Heart right ventricle (tissue), 16 donors: ENCODE measurements around the gene GFOD1. TPM values are rescaled to one million over a fixed set of nuclear protein-coding genes. Genes with fewer than 3 reads are reported as not detected.

Experiments
- ATAC-seq, 8 donors: fragments of 200-7000 bp; cut with Tn5 transposase; one replicate each; pipeline ENCODE4 v1.9.1; 2020; ENCODE audit warnings: mild to moderate bottlenecking in 8 of 8, moderate library complexity in 8 of 8, moderate number of reproducible peaks in 1 of 8
- DNase-seq, 2 donors: peaks; one replicate each; pipeline ENCODE4 v3.0.0-alpha.2; 2020
- H3K27ac ChIP-seq, 10 donors: fragments of 200-600 bp; sonication (generic) in 2 of 10; one replicate each; pipeline versions ENCODE4 v1.5.0 to v1.8.0; 2020 to 2022; ENCODE audit warnings: mild to moderate bottlenecking in 3 of 10
- H3K27me3 ChIP-seq, 7 donors: fragments of 200-600 bp; one replicate each; pipeline ENCODE4 v1.8.0; 2021 to 2022; ENCODE audit warnings: mild to moderate bottlenecking in 2 of 7
- H3K36me3 ChIP-seq, 9 donors: fragments of 200-600 bp; sonication (generic) in 1 of 9; one replicate each; pipeline versions ENCODE4 v1.5.0 to v1.8.0; 2020 to 2022; ENCODE audit warnings: mild to moderate bottlenecking in 2 of 9
- H3K4me1 ChIP-seq, 9 donors: fragments of 200-600 bp; sonication (generic) in 1 of 9; one replicate each; pipeline versions ENCODE4 v1.5.0 to v1.8.0; 2020 to 2022; ENCODE audit warnings: mild to moderate bottlenecking in 4 of 9
- H3K4me3 ChIP-seq, 10 donors: fragments of 200-600 bp; sonication (generic) in 2 of 10; one replicate each; pipeline versions ENCODE4 v1.5.0 to v1.8.0; 2020 to 2022; ENCODE audit warnings: mild to moderate bottlenecking in 7 of 10, moderate library complexity in 2 of 10
- H3K9me3 ChIP-seq, 11 donors: fragments of 200-600 bp in 10 of 11; sonication (generic) in 2 of 11; one replicate each; pipeline versions ENCODE4 v1.5.0 to v1.8.0; 2013 to 2022; ENCODE audit warnings: mild to moderate bottlenecking in 2 of 11, control low read depth in 1 of 11, moderate library complexity in 1 of 11
- WGBS, 2 donors: extraction: QIAGEN DNeasy Blood & Tissue Kit; methylation state at CpG; one replicate each; pipeline ENCODE4 v1.1.7; 2013; ENCODE audit warnings: inconsistent platforms in 1 of 2; 5-methylcytosine and 5-hydroxymethylcytosine counted together
- intact Hi-C, 10 donors: fragments of 100-400 bp; cut with DNase I; formaldehyde crosslinking; loops; one replicate each; pipeline versions ENCODE4 v1.11.1 to v1.14.2; 2022
- polyA plus RNA-seq, 2 donors: library from polyadenylated mRNA; stranded (reverse); fragments of 200-250 nt; gene quantifications; one replicate each; pipeline ENCODE4 v1.2.3, GENCODE V29; 2013
- total RNA-seq, 10 donors: library from RNA; stranded (reverse); fragmentation: NEBNext Ultra II Directional in 3 of 10; extraction: Animal tissue kit (Norgen Biotek cat#: 25700) in 3 of 10; gene quantifications; one replicate each; pipeline versions ENCODE4 v1.2.1 to v1.2.4, GENCODE V29; 2021 to 2023
- TF ChIP-seq, protein P1 (sequence below), 9 donors: fragments of 200-600 bp; sonication (generic) in 2 of 9; IDR thresholded peaks; one replicate each; pipeline versions ENCODE4 v1.5.0 to v1.8.0; 2021 to 2022; ENCODE audit warnings: antibody characterized with exemption in 9 of 9, mild to moderate bottlenecking in 5 of 9, moderate library complexity in 1 of 9
- donor health status: Arrhythmogenic right ventricular cardiomyopathy.
- donor health status: ischemic (EF 13 %, LVEDD 7.1; RV severe dilation, severe dysfunction).
- donor health status: healthy with polysubstance abuse.
- donor health status: DM: no; HTN: yes; CAD: no.
- donor health status: DM: no; HTN: no; CAD: no.
- donor health status: ischemic (EF 25% LVEDD 6.9; RV normal size, moderate dysfunction).
- donor health status: ischemic (EF 25% LVEDD 5.7; RV mildly dilated, moderate dysfunction).
- donor health status: healthy.
- donor health status: DM: yes; HTN: yes; CAD: no.
- donor health status: Ischemic cardiomyopathy.
- donor health status: ischemic (EF 35%, LVEDD 5.7; RV mildly dilated, moderate dysfunction).
- donor health status: nonischemic (EF 11% LVEDD 7.7; RV severe dilation, severe dysfunction).
- donor health status: DM: yes; HTN: yes; CAD: no.
- donor health status: PGD.
- donor health status: ischemic (EF 29% LVEDD 5.4; RV normal size, mild dysfunction).
- donor health status: nonischemic (EF 23%, LVEDD 6.1; RV moderate dilation, normal function).

The GFOD1 gene
- total and polyA plus RNA-seq, 12 donors = 13.8 to 96.5 (median 37.0) TPM

GRCh38 chr6:13479971-13480434 is 7.4 kb downstream of the GFOD1 start:
- intact Hi-C loops = loop anchor here in 3 of 10 donors (2.0 to 10.0 kb wide), 3 partner anchors 55 to 143 kb away; partner anchors contain the start of gene SIRT5 (in 2 of the 3)
- H3K9me3 ChIP-seq = no peaks in the 10 kb centered on the region
- ATAC-seq = peak in 3 of 8 donors; percentile 15 to 84 (median 65)
- TF ChIP-seq, protein P1, sequence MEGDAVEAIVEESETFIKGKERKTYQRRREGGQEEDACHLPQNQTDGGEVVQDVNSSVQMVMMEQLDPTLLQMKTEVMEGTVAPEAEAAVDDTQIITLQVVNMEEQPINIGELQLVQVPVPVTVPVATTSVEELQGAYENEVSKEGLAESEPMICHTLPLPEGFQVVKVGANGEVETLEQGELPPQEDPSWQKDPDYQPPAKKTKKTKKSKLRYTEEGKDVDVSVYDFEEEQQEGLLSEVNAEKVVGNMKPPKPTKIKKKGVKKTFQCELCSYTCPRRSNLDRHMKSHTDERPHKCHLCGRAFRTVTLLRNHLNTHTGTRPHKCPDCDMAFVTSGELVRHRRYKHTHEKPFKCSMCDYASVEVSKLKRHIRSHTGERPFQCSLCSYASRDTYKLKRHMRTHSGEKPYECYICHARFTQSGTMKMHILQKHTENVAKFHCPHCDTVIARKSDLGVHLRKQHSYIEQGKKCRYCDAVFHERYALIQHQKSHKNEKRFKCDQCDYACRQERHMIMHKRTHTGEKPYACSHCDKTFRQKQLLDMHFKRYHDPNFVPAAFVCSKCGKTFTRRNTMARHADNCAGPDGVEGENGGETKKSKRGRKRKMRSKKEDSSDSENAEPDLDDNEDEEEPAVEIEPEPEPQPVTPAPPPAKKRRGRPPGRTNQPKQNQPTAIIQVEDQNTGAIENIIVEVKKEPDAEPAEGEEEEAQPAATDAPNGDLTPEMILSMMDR (IDR thresholded peaks at IDR 0.05) = no peak
- H3K27ac ChIP-seq = peak overlapping the region in 4 of 10 donors; percentile 16 to 65 (median 47)
- whole genome bisulfite sequencing, 2 donors = 55 to 66% methylated on average over 4 of the region's 4 CpGs
- H3K4me1 ChIP-seq = peaks cover 6 to 81% (median 60%) of the 10 kb centered on the region in 9 donors
- no peaks in the 10 kb centered on the region for H3K27me3 ChIP-seq
- peaks cover 0 to 25% (median 0%) of the 10 kb centered on the region in 9 donors for H3K36me3 ChIP-seq
- no peak for DNase-seq
- H3K4me3 ChIP-seq = no peak overlapping the region

- TF ChIP-seq, protein P1 (IDR thresholded peaks at IDR 0.05) = no peak
- H3K4me1 ChIP-seq = peaks cover 6 to 79% (median 65%) of the 10 kb centered on the region in 9 donors
- WGBS, 2 donors = 82 to 85% methylated on average over 2 of the region's 2 CpGs
- no peaks in the 10 kb centered on the region for H3K27me3 ChIP-seq
- no peak for DNase-seq
- H3K36me3 ChIP-seq = peaks cover 0 to 25% (median 0%) of the 10 kb centered on the region in 9 donors
- no peak for ATAC-seq
- intact Hi-C loops = no loop called here
- H3K4me3 ChIP-seq = no peak overlapping the region
- peak overlapping the region in 3 of 10 donors; percentile 2 to 65 (median 33) for H3K27ac ChIP-seq
- H3K9me3 ChIP-seq = no peaks in the 10 kb centered on the region
Observed at GRCh38 chr6:13479206-13479800, 8.1 kb downstream of the GFOD1 start.

DNA sequence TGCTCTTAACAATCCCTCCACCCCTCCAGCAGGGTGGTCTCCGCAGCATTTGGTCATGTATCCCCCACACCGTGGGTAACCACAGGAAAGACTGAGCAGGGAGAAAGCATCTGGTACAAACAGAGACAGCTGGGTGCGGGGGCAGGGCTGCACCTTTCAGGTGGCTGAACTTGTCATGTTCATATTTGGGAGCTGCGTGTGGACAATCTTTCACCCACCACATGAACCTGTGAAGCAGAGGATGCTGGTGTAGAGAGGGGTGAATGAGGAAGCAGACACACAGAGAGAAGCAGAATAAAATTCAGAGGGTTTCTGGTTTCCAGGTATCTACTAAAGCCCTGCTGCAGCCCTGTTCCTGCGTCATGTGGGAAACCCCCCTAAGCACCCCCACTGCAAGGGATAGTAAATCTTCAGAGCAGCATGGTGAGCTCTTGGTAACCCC is 8.9 kb downstream of the GFOD1 start:
- H3K27ac ChIP-seq = no peak overlapping the region
- no peak overlapping the region for H3K4me3 ChIP-seq
- ATAC-seq = no peak
- DNase-seq = no peak
- peaks cover 0 to 26% (median 0%) of the 10 kb centered on the region in 9 donors for H3K36me3 ChIP-seq
- WGBS, 2 donors = 86 to 91% methylated on average over 5 of the region's 5 CpGs
- H3K27me3 ChIP-seq = no peaks in the 10 kb centered on the region
- H3K9me3 ChIP-seq = no peaks in the 10 kb centered on the region
- H3K4me1 ChIP-seq = peaks cover 6 to 79% (median 64%) of the 10 kb centered on the region in 9 donors
- TF ChIP-seq, protein P1 (IDR thresholded peaks at IDR 0.05) = no peak
- intact Hi-C loops = no loop called here

- no peak for ATAC-seq
- intact Hi-C loops = no loop called here
Observed at GRCh38 chr6:13474787-13475186, 12.6 kb downstream of the GFOD1 start.

More at GRCh38 chr6:13474787-13475186, 12.6 kb downstream of the GFOD1 start:
- no peaks in the 10 kb centered on the region for H3K9me3 ChIP-seq
- H3K4me3 ChIP-seq = no peak overlapping the region
- WGBS, 2 donors = 88 to 91% methylated on average over 3 of the region's 3 CpGs
- peak overlapping the region in 4 of 10 donors; percentile 11 to 55 (median 34) for H3K27ac ChIP-seq
- TF ChIP-seq, protein P1 (IDR thresholded peaks at IDR 0.05) = no peak
- DNase-seq = no peak
- peaks cover 0 to 36% (median 0%) of the 10 kb centered on the region in 9 donors for H3K36me3 ChIP-seq
- H3K27me3 ChIP-seq = no peaks in the 10 kb centered on the region
- peaks cover 5 to 79% (median 63%) of the 10 kb centered on the region in 9 donors for H3K4me1 ChIP-seq
